RWPE1 (cell line): ENCODE data around the gene LGR4.

Experiments
- CTCF ChIA-PET: fragments of 350-600 bp; sonication (Branson Sonifier 250); formaldehyde crosslinking; extraction: SDS; loops from one replicate; lab custom pipeline; 2021; lab: Yijun Ruan, JAX
- POLR2A ChIA-PET: fragments of 400-600 bp; formaldehyde crosslinking; extraction: SDS; loops from one replicate; lab custom pipeline; 2020; ENCODE audit warnings: antibody characterized with exemption; ENCODE audit not compliant: low non-redundant PET; lab: Yijun Ruan, JAX
- DNase-seq: peaks from one replicate; pipeline ENCODE4 v3.0.0; 2012; ENCODE audit warnings: low spot score
- H3K27ac ChIP-seq: fragments of 450-650 bp; 2 replicates; pipeline ENCODE4 v1.5.1; 2017
- CTCF ChIP-seq: fragments of 450-650 bp; conservative IDR thresholded peaks from 2 replicates; pipeline ENCODE4 v1.5.1; 2017; ENCODE audit warnings: low read depth, mild to moderate bottlenecking

The LGR4 gene

DNA sequence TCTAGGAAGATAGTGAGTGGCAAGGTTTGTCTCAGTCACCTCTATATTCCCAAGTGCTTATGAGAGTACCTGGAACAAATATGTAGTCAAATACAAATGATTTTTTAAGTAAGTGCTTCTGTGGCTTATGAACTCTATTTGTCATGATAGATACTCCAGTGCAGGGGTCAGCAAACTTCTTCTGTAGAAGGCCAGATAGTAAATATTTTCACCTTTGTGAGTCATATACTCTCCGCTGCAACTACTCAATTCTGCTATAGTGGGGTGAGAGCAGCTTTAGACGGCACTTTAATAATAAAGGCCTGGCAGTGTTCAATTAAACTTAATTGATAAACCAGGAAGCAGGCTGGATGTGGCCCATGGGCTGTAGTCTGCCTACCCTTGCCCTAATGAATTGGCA lies 97.2 kb downstream of the LGR4 start:
- POLR2A ChIA-PET: no interaction called here
- no peak overlapping the region for H3K27ac ChIP-seq
- no peak for DNase-seq

GRCh38 chr11:27373856-27374602 lies 98.6 kb downstream of the LGR4 start:
- DNase-seq: no peak
- POLR2A ChIA-PET: no interaction called here
- no peak overlapping the region for H3K27ac ChIP-seq
- CTCF ChIA-PET: no interaction called here
- no peak for TF ChIP-seq CTCF

More for the DNA sequence above, 97.2 kb downstream of the LGR4 start:
- CTCF ChIA-PET: interaction anchor here (0.6 to 0.9 kb wide), 2 partner anchors 76 to 110 kb away, joined by 3 to 8 read pairs; no protein-coding TSS in a partner anchor
- no peak for TF ChIP-seq CTCF

DNA sequence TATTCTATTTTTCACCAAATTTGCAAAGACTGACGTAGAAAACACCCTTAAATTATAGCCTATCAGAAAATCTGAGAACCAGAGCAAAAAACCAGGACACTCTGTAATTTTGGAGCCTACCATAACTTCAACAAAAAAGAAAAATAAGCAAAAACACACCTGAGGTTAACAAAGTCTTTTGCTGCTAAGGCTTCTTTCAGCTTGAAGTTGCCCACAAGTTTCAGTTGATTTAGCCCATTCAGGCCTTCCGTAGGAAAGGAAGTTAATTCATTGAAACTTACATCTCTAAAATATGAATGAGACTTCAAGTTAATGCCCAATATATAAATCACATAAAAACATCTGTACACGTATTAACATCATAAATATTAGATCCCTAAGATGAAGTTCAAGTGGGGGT lies 99.2 kb downstream of the LGR4 start:
- H3K27ac ChIP-seq: no peak overlapping the region
- CTCF ChIA-PET: no interaction called here
- POLR2A ChIA-PET: no interaction called here
- DNase-seq: no peak
- TF ChIP-seq CTCF: no peak

DNA sequence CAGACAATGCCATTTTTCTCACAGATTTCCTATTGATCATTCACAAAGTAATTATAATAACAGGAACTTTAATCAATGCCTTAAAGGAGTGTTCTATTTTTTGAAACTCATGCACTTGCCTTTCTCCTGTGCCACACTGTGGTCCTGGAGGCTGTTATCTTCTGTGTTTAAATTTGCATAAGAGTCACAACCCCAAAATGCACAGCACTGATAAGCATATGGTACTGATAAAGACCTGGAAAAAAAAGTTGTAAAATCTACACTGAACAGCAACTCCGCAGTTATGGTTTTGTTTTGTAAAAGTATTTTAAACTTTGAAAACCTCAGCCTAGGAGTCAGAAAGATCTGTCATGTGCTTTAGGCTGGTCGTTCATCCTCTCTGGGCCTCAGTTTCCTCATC lies 100.4 kb downstream of the LGR4 start:
- CTCF ChIA-PET: no interaction called here
- H3K27ac ChIP-seq: no peak overlapping the region
- POLR2A ChIA-PET: no interaction called here
- no peak for DNase-seq
- no peak for TF ChIP-seq CTCF

GRCh38 chr11:27371489-27371888 lies 101.1 kb downstream of the LGR4 start:
- DNase-seq: no peak
- no peak overlapping the region for H3K27ac ChIP-seq
- POLR2A ChIA-PET: no interaction called here
- TF ChIP-seq CTCF: no peak
- CTCF ChIA-PET: interaction anchor here (2.1 kb wide), 1 partner anchor 75 kb away, joined by 5 read pairs; no protein-coding TSS in a partner anchor

- ChIA-PET POLR2A (no interaction called here), CTCF (interaction anchor here (0.8 to 2.1 kb wide), 2 partner anchors 12 to 74 kb away, joined by 3 to 5 read pairs; no protein-coding TSS in a partner anchor)
- H3K27ac ChIP-seq: no peak overlapping the region
- TF ChIP-seq CTCF: no peak
- DNase-seq: no peak
Observed at GRCh38 chr11:27370374-27370773, 102.2 kb downstream of the LGR4 start.
